ENCODE measurements around the gene NEAT1.

Gene NEAT1
- total RNA-seq, result 372 to 2,216 (median 855) reads per million in 18 experiments

DNA sequence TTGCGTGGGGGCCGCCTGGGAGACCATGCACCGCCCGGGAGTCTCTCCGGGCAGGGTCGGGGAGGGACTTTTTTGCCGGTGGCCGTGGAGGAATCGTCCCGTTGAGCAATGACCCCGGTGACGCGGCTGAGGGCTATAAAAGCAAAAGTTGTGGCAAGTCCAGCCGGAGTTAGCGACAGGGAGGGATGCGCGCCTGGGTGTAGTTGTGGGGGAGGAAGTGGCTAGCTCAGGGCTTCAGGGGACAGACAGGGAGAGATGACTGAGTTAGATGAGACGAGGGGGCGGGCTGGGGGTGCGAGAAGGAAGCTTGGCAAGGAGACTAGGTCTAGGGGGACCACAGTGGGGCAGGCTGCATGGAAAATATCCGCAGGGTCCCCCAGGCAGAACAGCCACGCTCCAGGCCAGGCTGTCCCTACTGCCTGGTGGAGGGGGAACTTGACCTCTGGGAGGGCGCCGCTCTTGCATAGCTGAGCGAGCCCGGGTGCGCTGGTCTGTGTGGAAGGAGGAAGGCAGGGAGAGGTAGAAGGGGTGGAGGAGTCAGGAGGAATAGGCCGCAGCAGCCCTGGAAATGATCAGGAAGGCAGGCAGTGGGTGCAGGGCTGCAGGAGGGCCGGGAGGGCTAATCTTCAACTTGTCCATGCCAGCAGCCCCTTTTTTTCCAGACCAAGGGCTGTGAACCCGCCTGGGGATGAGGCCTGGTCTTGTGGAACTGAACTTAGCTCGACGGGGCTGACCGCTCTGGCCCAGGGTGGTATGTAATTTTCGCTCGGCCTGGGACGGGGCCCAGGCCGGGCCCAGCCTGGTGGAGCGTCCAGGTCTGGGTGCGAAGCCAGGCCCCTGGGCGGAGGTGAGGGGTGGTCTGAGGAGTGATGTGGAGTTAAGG lies at the start of gene NEAT1:
NEAT1 (plus strand) TSS at position 166 of the 883 bp plus-strand sequence.
- peak; percentile 94 to 96 for DNase-seq

GRCh38 chr11:65373839-65374580 lies 48.6 kb upstream of the NEAT1 start:
- DNase-seq, result no peak

GRCh38 chr11:65375012-65375411 lies 47.6 kb upstream of the NEAT1 start:
- no peak for DNase-seq

DNA sequence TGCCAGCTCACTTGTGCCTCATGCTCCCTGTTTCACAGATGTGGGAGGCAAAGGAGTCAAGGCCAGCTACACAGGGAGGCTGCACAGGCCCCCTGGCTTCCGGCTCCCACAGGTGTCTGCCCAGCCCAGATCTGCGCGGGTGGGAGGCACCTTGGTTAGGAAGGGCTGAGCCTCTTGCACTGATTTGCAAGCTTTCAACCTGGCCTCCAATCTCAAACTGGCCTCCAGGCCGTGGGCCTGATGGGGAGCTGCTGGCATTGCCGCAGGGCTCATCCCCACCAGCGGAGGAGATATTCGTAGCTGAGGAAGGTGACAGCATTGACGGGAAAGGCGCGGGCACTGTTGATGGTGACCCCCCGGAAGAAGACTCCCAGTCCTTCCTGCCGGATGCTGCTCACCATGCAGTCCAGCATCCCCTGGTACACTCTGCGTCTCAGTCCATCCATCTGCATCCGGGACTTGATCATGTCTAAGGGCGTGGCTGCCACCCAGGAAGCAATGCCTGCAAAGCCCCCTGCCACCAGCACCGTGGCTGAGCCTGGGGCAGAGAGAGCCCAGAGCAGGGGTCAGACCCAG lies 46.4 kb upstream of the NEAT1 start:
- DNase-seq, result no peak

- no peak for DNase-seq
Observed at GRCh38 chr11:65377036-65377435, 45.6 kb upstream of the NEAT1 start.

DNA sequence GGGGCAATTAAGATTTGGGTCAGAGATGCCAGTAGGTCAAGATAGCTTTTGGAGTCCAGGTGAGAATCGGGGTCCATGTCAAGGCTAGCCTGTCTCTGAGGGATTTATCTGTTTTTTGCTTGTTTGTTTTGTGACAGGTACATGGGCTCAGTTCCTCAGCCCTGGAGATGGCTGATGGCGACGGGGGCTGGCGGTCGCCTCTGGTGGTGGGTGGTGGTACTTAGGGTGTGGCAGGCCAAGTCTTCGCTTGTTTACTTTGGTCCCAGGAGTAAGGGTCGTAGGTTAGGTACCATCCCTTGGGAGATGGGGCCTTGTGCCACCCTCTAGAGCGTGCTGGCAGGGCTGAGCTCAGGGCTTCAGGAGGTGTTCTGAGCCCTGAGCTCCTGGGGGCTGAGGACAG lies 44.8 kb upstream of the NEAT1 start:
- DNase-seq, result no peak

DNA sequence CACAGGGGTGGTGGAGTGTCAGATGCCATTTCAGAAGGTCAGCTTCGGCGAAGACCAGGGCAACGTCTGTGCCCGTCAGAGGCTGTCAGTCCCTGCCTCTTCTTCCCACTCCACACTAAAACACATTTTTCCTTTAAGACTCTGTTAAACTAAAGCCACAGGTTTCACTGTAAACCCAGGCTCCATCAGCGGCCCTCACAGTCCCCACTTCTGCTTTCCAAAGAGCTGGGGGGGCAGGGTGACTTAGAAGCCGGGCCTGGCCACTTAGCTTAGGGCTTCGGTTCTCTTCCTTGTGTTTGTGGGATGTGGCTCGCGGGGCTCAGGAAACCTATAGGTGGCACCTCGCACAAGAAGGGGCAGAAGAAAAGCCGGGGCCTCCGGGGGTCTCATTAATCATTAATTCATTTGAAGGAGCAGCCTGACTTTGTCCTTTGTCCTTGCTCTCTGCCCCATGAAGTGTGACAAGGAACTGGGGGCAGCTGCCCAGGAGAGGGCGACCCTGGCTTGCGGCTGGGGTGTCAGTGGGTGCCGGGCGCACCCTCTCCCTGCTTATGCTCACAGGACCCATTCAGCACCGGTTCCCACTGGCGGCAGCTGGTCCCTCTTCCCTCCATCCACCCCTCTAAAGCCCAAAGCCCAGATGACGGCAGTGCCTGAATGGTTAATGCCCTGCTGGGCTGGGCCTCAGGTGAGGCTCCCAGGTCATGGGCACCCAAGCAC lies 44.2 kb upstream of the NEAT1 start:
- DNase-seq, result peak; percentile 56 to 65

DNA sequence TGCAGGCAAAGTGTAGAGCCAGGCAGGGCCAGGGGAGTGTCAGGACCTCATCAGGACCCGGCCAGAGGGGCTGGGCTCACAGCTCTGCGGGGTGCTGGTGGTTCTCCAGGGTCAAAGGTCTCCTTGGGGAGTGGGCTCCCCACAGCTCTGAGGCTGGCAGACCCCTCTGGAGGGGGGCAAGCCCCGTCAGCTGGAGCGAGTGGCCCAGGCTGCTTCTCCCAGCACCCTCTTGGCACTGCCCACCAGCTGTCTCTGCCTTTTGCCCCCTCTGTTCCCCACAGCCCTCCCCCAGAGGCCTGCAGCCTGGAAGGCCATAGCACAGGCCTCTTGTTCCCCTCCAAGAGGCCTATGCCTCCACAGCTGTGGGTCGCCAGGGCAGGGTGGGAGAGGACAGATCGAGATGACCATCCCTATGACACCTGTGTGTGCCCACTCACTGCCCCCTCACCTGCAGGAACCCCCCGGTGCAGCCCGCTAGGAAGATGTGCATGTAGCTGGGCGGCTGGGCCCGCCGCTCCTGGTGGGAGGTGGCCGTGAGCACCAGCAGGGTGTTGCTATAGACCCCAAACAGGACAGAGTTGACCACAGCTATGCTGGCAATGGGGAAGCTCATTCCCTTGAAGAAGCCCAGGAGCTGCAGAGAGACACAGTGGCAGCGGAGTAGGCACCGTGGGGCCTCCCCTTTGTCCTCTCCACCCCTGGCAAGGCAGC lies 43.5 kb upstream of the NEAT1 start:
- DNase-seq, result no peak

- no peak for DNase-seq
Observed at GRCh38 chr11:65379698-65380459, 42.7 kb upstream of the NEAT1 start.

DNA sequence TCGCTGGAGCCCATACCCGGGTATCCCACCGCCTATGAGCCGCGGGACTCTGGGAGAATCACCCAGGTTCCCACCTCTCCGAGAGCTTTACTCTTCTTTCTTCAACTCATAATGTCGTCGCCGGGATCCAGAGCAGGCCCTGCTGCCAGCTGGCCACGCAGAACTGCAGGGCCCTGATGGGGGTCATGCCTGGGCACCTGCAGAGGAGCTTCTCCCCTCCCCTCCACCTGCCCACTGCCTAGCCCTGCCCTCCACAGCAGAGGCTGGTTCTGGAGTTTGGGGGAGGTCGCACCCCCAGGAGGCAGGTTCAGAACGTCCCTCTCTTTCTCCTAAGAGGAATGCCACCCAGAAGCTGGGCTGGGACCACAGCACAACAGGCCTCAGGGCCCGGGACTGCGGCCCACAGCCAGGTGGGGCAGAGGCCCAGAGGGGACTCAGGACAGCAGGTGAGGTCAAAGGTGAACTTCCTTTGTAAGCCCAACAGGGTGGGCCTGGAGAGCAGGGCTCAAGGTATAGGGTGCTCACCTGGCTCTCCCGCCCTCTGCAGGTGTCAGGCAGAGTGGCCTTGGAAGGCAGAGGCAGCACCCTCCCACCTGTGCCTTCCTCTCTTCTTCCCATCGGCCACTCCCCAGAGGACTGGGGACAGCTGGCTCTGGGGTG lies 42.0 kb upstream of the NEAT1 start:
- no peak for DNase-seq

GRCh38 chr11:65381716-65382032 lies 40.9 kb upstream of the NEAT1 start:
- peak; percentile 67 to 74 for DNase-seq

DNA sequence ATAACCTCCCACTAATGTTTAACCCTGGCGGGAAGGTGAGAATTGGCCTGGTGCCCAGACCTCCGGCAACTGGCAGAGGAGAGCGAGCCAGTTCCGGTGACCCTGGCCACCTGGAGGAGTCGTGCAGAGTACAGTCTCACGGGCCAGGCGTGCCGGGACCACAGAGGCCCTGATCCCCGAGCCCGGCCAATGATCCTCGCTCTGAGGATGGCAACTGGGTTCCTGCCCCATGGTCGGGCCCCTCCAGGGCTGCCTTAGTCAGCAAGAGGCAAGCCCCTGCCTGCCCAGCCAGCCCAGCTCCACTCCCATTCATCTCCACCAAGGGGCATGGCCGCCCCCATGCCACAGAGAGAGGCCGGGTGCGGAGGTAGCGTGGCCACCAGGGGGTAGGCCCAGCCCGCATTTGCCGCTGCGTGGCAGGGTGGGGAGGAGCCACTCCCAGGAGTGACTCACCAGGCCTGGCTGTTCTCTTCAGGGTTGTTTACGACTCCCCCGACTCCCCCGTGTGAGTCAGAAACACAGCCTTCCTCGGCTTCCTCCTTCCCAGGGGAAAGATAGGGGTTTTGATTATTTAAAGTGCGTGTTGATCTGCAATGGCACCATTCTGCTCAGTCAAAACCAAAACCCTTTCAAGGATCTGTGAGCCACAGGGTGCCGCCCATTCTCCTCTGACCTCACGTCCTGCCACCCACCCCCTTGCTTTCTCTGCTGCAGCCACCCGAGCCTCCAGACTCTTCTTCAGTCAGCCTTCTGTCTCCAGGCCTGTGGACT lies 40.4 kb upstream of the NEAT1 start, which contains the start of gene SLC25A45:
SLC25A45 (minus strand) TSS at position 614 of the 771 bp plus-strand sequence. CDS start 695 bp downstream, outside the sequence.
- peak; percentile 92 to 94 for DNase-seq

DNA sequence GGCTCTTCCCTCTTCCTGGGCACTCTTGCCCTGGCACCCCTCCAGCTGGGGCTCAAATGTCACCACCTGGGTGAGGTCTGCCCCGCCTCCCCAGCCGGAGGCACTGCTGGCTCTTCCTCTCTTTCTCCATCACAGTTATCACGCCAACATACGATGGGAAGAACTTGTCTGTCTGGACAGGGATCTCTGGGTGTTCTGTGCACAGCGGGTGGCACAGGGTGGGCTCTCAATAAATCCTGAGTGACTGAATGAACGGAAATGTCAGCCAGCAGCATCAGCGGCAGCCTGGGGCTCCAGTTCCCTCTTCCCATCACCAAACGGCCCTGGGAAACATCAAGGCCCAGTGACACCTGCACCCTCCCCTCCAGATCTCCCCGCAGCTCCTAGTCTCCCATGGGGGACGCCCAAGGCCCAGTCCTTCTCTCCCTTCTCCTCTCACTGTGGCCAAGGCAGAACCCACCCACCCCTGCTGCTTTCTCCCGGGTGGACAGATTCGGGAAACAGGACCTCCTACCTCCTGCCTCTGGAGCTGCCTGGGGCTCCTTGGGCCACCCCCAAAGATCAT lies 39.7 kb upstream of the NEAT1 start:
- DNase-seq, result no peak

GRCh38 chr11:65383778-65384177 lies 38.8 kb upstream of the NEAT1 start:
- DNase-seq, result no peak

DNA sequence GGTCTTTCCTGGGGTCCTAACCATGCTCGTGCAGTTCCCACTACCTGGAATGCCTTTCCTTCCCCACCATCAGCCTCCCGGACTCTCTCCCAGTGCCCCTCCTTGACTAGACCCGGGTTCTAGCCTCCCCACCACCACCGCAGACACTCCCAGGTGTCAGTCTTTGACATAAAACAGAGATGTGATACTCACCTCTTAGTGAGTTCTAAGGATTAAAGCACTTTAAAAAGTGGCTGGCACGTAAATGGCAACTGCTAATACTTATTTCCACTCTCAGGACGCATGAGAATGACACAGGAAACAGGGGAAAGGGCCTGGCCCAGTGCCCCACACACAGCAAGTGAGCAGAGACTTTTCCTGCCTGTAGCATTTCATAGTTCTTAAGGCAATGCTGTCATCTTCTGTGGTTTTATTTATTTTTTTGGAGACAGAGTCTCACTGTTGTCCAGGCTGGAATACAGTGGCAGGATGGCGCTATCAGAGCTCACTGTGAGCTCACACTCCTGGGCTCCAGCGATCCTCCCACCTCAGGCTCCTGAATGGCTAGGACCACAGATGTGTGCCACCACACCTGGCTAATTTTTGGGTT lies 38.2 kb upstream of the NEAT1 start:
- DNase-seq, result peak in 1 of 2 donors; percentile 13

DNA sequence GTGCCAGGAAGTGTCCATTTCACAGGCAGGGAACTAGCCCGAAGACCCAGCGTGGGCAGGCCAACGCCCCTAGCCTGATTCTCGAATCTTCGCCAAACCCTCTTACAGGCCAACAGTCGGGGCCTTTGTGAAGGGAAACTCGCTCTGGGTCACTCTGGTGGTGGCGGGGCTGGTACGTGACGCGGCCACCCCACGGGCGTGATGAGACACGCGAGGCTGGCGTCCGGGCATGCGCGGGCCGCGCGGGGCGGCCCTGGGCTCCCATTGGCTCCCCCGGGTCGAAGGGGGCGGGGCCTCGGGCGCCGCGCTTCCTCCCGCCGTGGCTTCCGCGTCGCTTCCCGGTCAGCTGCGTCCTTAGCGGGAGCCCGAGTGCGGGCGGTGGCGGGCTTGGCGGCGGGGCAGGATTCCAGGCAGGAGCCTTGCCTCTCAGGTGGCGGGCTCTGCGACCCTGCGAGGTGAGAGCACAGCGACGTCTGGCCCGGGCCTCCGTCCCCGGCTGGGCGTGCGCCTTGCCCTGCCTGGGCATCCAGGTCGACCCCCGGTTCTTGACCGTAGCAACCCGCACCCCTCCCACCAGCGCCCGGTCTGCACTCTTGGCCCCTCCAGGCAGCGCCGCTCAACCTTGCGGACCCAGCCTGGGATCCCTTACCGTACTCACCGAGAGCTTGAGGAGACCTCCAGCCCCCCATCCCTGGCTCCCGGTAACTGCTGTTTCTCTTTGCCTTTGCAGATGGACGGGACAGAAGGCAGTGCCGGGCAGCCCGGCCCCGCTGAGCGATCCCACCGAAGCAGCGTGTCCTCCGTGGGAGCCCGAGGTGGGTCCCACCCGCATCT lies 36.1 kb upstream of the NEAT1 start, which contains the start of gene FRMD8:
FRMD8 (plus strand) TSS at position 331 of the 834 bp plus-strand sequence; CDS start at position 731, 400 bp downstream.
- peak; percentile 90 to 94 for DNase-seq

DNA sequence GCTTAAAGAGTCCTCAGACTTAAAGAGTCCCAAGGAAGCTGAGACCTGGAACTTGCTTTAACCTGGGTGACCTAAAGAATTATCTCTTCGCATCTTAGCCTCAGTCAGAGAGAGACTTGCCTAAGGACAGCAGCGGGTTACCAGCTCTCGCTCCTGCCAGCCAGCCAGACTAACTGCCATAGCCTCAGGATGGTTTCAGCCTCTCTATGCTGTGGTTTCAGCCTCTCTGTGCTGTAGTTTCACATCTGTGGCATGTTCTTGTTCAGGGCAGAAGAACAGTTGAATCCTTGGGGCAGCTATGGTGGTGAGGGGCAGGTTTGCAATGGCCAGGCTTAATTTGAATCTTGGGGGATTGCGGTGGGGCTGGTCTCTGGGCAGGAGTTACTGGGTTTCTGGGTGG lies 33.9 kb upstream of the NEAT1 start:
- no peak for DNase-seq
